Aorta (tissue), 5 donors: ENCODE data around the gene LRP3. TPM values are rescaled to one million over a fixed set of nuclear protein-coding genes. Genes with fewer than 3 reads are reported as not detected.
A peak's percentile ranks its signal among the peaks of the same experiment; 100 is the strongest.

ENCODE experiments used
- ATAC-seq: fragments of 200-7000 bp; cut with Tn5 transposase; one replicate; pipeline ENCODE4 v1.9.1; 2022; ENCODE audit warnings: moderate library complexity; ENCODE audit not compliant: low FRiP score
- DNase-seq, 2 donors: peaks; one replicate each; pipeline ENCODE4 v3.0.0-alpha.2; 2020
- H3K27ac ChIP-seq, 2 donors: one replicate each; pipeline ENCODE4 v1.5.1; 2013; ENCODE audit warnings: low read length in 2 of 2, mild to moderate bottlenecking in 2 of 2, moderate library complexity in 2 of 2, control low read depth in 1 of 2, inconsistent platforms in 1 of 2, low read depth in 1 of 2
- H3K27me3 ChIP-seq, 2 donors: one replicate each; pipeline ENCODE4 v1.6.1; 2013; ENCODE audit warnings: control low read depth in 1 of 2, low read length in 1 of 2, mild to moderate bottlenecking in 1 of 2, moderate library complexity in 1 of 2; ENCODE audit not compliant: insufficient read depth in 2 of 2, control insufficient read depth in 1 of 2
- H3K36me3 ChIP-seq, 2 donors: one replicate each; pipeline ENCODE4 v1.6.1; 2013; ENCODE audit warnings: control low read depth in 1 of 2, low read length in 1 of 2, mild to moderate bottlenecking in 1 of 2; ENCODE audit not compliant: insufficient read depth in 2 of 2, control insufficient read depth in 1 of 2
- H3K4me1 ChIP-seq, 2 donors: one replicate each; pipeline ENCODE4 v1.6.1; 2013; ENCODE audit warnings: low read length in 2 of 2, control low read depth in 1 of 2, mild to moderate bottlenecking in 1 of 2, moderate library complexity in 1 of 2; ENCODE audit not compliant: insufficient read depth in 2 of 2, control insufficient read depth in 1 of 2
- H3K4me3 ChIP-seq, 2 donors: one replicate each; pipeline ENCODE4 v1.5.1; 2013; ENCODE audit warnings: low read length in 2 of 2, control low read depth in 1 of 2, mild to moderate bottlenecking in 1 of 2
- H3K9me3 ChIP-seq: one replicate; pipeline ENCODE4 v1.6.1; 2013; ENCODE audit warnings: mild to moderate bottlenecking, low read length; ENCODE audit not compliant: control insufficient read depth
- WGBS, 2 donors: extraction: QIAGEN DNeasy Blood & Tissue Kit; methylation state at CpG; one replicate each; pipeline ENCODE4 v1.1.7; 2013; 5-methylcytosine and 5-hydroxymethylcytosine counted together
- intact Hi-C, 2 donors: fragments of 100-400 bp; cut with DNase I; formaldehyde crosslinking; loops; one replicate each; pipeline versions ENCODE4 v1.14.2 to v1.15.0; 2022
- polyA plus RNA-seq, 2 donors: library from polyadenylated mRNA; stranded (reverse); fragments of 200-250 nt; gene quantifications; one replicate each; pipeline ENCODE4 v1.2.3, GENCODE V29; 2013
- total RNA-seq, 2 donors: library from RNA; stranded (reverse); fragmentation: NEBNext Ultra II Directional; extraction: Animal tissue kit (Norgen Biotek cat#: 25700); gene quantifications; one replicate each; pipeline ENCODE4 v1.2.1, GENCODE V29; 2021
- donor health status: healthy with polysubstance abuse.
- donor health status: Bipolar disorder and iron deficiency.
- donor health status: DM: no; HTN: no; CAD: no.
- donor health status: DM: no; HTN: no; CAD: no.
- donor health status: DM: yes; HTN: yes; CAD: no.

The LRP3 gene
- total and polyA plus RNA-seq, 4 donors: 3.9 to 27.2 (median 21.2) TPM

DNA sequence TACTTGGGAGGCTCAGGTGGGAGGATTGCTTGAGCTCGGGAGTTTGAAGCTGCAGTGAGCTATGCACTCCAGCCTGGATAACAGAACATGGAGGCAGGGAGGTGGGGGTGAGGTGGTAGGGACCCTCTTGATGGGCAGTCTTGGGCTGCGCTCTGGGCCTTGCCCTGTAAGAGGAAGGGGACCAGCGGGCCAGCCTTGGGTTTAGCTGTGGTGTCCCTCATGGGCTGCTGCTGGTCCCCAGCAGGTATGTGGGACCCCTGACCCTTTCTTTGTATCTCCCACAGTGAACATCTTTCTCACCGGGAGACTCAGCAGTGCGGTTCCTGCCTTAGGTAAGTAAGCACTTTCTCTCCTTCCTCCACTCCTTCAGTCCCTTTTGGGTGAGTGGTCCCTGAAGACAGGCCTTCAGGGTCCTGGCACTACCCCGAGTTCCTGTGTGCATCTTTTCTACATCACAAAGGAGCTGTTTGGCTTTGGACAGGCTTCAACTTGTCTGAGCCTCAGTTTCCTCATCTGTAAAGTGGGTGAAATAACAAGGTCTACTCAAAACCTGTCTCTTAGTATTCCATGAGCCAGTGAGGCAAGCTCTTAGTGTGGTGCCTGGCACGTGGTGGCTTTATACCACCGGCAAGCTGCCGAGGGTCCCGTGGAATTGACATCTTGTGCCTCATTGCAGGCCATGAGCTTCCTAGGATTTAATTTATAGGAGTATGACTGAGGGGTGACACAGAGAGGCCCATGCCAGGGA lies 2.5 kb downstream of the LRP3 start:
- DNase-seq: no peak
- no peak for ATAC-seq
- Histone ChIP-seq H3K36me3 (no peaks in the 10 kb centered on the region), H3K4me1 (no peaks in the 10 kb centered on the region), H3K9me3 (no peaks in the 10 kb centered on the region), H3K27me3 (no peaks in the 10 kb centered on the region), H3K4me3 (no peak overlapping the region), H3K27ac (no peak overlapping the region)
- intact Hi-C loops: no loop called here
- 96 to 97% methylated on average over 10 of the region's 10 CpGs for WGBS, 2 donors

DNA sequence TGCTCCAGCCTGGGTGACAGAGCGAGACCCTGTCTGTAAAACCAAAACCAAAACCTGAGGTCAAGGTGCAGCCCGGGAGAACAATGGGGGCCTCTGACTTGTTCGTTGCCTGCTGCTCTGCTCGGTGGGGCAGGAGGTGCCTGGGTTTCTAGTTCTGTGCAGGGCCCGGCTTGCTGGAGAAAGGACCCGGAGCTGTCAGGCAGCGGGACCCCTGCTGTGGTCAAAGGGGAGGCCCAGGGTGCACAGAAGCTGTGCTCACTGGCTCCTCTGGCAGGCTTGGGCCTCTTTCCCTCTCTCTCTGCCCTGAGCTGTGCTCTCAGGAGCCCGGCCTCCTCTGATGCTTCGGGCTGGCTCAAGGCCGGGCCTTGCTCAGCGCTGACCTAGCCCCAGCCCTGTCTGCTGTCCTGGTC lies 3.5 kb downstream of the LRP3 start:
- Histone ChIP-seq H3K36me3 (no peaks in the 10 kb centered on the region), H3K9me3 (no peaks in the 10 kb centered on the region), H3K4me3 (no peak overlapping the region), H3K27ac (no peak overlapping the region), H3K4me1 (no peaks in the 10 kb centered on the region), H3K27me3 (no peaks in the 10 kb centered on the region)
- no peak for ATAC-seq
- 93 to 95% methylated on average over 11 of the region's 11 CpGs for WGBS, 2 donors
- intact Hi-C loops: no loop called here
- no peak for DNase-seq

DNA sequence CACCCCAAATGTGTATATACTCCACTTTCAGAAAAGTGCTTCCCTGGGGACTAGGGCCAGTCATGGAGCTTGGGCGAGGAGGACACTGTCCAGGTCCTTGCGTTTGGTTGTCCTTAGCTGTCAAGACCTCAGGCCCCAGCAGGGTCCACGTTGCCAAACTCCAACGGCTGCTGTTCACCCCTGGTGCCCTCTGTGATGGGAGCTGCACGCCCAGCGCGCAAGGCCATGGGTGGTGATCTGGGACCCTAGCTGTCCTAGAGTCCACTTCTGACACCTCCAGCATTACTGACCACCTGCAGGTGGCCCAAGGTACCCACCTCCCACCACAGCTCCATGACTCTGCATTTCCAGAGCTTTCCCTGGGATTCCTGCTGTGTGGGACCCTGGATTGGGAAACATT lies 4.0 kb downstream of the LRP3 start:
- H3K27ac ChIP-seq: no peak overlapping the region
- WGBS, 2 donors: 89 to 94% methylated on average over 7 of the region's 7 CpGs
- ATAC-seq (no peak), DNase-seq (no peak)
- intact Hi-C loops: no loop called here
- no peaks in the 10 kb centered on the region for H3K4me1 ChIP-seq
- H3K9me3 ChIP-seq: no peaks in the 10 kb centered on the region
- H3K4me3 ChIP-seq: no peak overlapping the region
- H3K36me3 ChIP-seq: no peaks in the 10 kb centered on the region
- H3K27me3 ChIP-seq: no peaks in the 10 kb centered on the region

DNA sequence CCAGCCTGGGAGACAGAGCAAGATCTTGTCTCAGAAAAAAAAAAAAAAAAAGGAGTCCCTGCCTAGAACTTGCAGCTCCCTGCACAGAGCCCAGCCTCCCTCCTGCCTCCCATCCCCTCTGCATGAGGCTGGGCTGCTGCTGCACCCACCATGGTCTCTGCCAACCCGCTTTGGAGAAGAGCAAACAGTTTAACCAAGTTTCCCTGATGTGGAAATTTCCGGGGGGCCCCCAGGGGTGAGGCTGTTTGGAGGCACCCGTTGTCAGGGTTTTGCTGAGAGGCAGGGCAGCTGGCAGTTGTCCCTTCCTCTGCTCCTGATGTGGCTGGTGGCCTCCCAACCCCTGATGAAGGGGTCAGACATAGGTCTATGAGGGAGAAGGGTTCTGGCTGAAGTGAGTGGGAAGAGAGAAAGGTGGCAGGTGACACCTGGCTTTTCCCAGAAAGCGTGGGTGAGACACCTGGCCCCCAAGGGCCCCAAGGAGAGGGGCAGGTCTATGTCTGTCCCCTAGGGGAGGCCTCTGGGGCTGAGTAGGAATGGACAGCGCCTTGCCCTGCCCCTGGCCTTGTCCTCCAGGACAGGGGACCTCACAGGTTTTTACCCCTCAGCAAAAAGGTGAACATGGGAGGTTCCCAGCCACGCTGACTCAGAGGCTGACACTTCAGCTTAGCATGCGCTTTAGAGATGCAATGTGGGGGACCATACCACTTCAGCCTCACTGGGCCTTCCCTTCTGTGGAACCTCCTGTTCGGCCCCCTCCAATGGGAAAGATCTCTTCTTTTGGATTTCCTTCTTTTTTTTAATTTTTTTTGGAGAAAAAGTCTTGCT lies 5.5 kb downstream of the LRP3 start:
- H3K9me3 ChIP-seq: no peaks in the 10 kb centered on the region
- no peak overlapping the region for H3K4me3 ChIP-seq
- no peaks in the 10 kb centered on the region for H3K4me1 ChIP-seq
- no peak for DNase-seq
- WGBS, 2 donors: 81 to 87% methylated on average over 8 of the region's 8 CpGs
- H3K36me3 ChIP-seq: no peaks in the 10 kb centered on the region
- H3K27ac ChIP-seq: no peak overlapping the region
- intact Hi-C loops: no loop called here
- no peaks in the 10 kb centered on the region for H3K27me3 ChIP-seq
- no peak for ATAC-seq

DNA sequence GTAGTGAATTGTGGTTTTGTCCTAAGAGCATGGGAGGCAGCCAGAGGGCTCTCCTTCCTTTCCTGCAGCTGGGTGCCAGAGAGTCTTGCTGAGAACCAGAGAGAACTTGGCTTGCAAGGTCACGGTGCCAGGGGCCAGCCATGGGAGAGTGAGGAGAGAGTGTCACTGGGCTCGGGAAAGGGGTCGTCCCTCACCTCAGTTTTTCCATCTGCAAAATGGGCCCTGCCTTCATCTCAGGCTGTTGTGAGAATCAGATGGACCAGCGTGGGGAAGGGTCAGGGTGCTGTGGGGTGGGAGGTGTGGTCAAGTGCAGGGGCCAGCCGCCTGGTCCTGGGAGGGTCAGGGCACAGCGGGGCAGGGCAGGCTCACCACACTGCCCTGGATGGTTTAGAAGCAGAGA lies 7.3 kb downstream of the LRP3 start:
- no peak overlapping the region for H3K4me3 ChIP-seq
- no peaks in the 10 kb centered on the region for H3K36me3 ChIP-seq
- ATAC-seq: no peak
- no peak for DNase-seq
- intact Hi-C loops: no loop called here
- H3K9me3 ChIP-seq: no peaks in the 10 kb centered on the region
- 93 to 96% methylated on average over 6 of the region's 6 CpGs for WGBS, 2 donors
- no peak overlapping the region for H3K27ac ChIP-seq
- no peaks in the 10 kb centered on the region for H3K4me1 ChIP-seq
- no peaks in the 10 kb centered on the region for H3K27me3 ChIP-seq

DNA sequence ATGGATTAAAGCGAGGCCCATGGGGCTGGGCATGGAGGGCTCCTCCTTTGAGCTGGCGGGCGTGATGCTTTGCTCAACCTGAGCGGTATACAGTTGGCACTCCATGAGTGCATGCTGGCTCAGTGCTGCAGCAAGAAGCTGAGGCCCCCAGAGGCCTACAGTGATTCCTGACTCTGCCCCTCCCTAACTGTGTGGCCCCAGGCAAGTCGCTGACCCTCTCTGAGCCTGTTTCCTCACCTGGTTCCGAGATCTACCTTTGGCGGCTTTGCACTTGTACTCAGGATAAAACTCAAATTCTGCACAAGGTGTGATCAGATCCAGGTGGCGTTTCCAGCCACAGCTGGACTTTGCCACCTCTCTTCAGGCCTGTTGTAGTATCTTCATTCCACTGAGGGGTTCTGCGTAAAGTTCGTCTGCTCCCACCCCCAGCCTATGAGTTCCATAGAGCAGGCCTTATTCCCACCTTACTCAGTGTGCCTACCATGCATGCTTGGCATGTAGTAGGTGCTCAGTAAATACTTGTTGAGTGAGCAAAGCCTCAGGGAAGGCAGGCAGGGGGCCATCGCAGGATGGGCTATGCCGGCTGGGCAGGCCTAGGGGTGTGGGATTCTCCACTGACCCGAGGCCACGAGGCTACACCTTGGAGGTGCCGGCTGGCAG lies 7.9 kb downstream of the LRP3 start:
- Histone ChIP-seq H3K4me1 (no peaks in the 10 kb centered on the region), H3K27ac (no peak overlapping the region), H3K36me3 (peaks cover 0 to 1% of the 10 kb centered on the region in 2 donors), H3K9me3 (no peaks in the 10 kb centered on the region), H3K27me3 (no peaks in the 10 kb centered on the region), H3K4me3 (no peak overlapping the region)
- DNase-seq (no peak), ATAC-seq (no peak)
- WGBS, 2 donors: 96 to 98% methylated on average over 15 of the region's 15 CpGs
- intact Hi-C loops: no loop called here

DNA sequence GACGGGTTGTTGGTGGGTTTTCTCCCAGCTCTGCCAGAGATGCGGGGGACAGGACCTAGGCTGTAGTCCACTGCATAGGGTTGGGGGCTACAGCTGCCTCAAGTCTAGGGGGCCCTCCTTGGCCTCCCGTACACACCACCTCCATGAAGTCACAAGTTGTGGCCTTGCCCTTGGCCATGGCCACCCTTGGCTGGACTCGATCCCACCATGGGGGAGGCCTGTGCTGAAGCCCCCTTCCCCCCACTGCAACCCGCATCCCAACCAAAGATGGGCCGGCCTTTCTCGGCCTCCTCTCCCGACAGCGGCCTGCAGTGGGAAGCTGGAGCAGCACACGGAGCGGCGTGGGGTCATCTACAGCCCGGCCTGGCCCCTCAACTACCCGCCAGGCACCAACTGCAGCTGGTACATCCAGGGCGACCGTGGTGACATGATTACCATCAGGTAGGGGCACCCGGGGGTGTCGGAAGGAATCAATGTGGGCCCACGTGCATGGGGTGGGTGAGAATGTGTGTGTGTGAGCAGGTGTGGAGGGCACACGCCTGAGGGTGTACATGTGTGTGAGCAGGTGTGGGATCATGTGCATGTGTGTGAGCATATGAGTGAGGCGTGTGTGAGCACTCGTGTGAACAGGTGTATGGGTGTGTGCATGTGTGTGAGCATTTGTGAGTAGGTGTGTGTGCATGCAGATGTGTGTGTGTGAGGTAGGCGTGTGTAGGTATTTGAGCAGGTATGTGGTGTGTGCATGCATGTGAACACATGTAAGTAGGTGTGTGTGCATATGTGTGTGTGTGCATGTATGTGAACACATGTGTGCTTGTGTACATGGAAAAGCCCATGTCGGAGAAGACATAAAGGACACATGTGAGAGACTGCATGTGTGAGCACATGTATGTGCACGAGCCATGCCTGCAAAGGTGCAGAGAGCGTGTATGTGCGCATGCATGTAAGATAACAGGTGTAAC lies 8.7 kb downstream of the LRP3 start:
- H3K36me3 ChIP-seq: peaks cover 0 to 2% of the 10 kb centered on the region in 2 donors
- 90% methylated on average over 27 of the region's 27 CpGs for WGBS, 2 donors
- ATAC-seq: no peak

DNA sequence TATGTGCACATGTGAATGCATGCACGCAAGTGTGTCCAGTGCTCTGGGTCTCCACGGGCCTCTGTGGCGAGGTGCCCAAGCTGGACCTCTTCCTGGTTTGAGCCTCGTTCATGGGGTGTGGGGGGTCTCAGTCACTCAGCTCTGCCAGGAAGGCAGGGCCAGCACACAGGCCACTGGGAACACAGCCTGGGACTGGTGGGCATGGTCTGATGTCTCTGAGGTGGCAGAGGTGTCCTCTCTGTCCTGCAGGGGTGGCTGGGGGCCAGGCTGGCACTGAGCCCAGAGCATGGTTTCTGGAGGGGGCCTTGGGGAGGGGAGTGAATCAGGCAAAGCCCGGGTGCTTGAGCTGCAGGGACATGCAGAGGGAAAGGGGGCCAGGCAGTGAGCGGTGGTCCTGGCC lies 9.4 kb downstream of the LRP3 start:
- Histone ChIP-seq H3K4me3 (no peak overlapping the region), H3K27ac (no peak overlapping the region), H3K27me3 (no peaks in the 10 kb centered on the region), H3K9me3 (no peaks in the 10 kb centered on the region), H3K36me3 (peaks cover 0 to 2% of the 10 kb centered on the region in 2 donors), H3K4me1 (no peaks in the 10 kb centered on the region)
- ATAC-seq (no peak), DNase-seq (peak in 1 of 2 donors; percentile 70)
- intact Hi-C loops: no loop called here
- whole genome bisulfite sequencing, 2 donors: 66 to 71% methylated on average over 6 of the region's 6 CpGs

More for the DNA sequence above, 8.7 kb downstream of the LRP3 start:
- Histone ChIP-seq H3K4me1 (no peaks in the 10 kb centered on the region), H3K27ac (no peak overlapping the region), H3K4me3 (no peak overlapping the region), H3K9me3 (no peaks in the 10 kb centered on the region), H3K27me3 (no peaks in the 10 kb centered on the region)
- no peak for DNase-seq
- intact Hi-C loops: no loop called here
